GM12864 (cell line): Measurements from ENCODE around the gene SLC29A1.

ENCODE experiments used
- DNase-seq: peaks from one replicate; pipeline ENCODE4 v3.0.0-alpha.2; 2011; ENCODE audit warnings: low read depth
- H3K4me3 ChIP-seq: 2 replicates; pipeline ENCODE4 v1.5.1; 2011; ENCODE audit warnings: mild to moderate bottlenecking, low read depth, low read length, control low read depth
- TF ChIP-seq, protein P1 (sequence below): IDR thresholded peaks from 2 replicates; pipeline ENCODE4 v1.5.1; 2011; ENCODE audit warnings: low read depth, mild to moderate bottlenecking, moderate library complexity, low read length, control low read depth, inconsistent platforms; ENCODE audit errors: missing control alignments

The SLC29A1 gene

DNA sequence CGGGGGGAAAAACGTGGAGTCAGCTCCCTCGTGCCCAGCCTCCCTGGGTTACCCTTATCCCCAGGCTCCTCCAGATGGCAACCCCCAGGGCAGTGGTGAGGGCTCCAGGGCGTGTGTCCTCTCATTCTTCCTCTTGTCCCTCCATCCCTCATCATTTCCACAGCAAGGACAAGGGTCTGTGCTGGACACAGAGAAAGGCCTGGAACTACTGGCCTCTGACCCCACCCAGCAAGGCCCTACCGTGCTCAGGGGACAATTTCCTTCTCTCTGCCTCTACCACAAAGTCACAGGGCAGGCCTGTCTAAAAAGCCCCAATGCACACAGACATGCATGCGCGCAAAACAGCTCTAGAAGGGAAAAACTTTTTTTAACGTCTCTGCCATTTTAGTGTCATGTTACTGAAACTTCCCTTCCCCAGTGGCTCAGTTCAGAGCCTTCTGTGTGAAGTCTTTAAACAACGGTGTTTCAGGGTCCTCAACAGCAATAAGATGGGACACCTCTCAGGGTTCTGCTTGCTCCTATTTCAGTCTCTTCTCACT lies 35.0 kb downstream of the SLC29A1 start:
- TF ChIP-seq, protein P1, sequence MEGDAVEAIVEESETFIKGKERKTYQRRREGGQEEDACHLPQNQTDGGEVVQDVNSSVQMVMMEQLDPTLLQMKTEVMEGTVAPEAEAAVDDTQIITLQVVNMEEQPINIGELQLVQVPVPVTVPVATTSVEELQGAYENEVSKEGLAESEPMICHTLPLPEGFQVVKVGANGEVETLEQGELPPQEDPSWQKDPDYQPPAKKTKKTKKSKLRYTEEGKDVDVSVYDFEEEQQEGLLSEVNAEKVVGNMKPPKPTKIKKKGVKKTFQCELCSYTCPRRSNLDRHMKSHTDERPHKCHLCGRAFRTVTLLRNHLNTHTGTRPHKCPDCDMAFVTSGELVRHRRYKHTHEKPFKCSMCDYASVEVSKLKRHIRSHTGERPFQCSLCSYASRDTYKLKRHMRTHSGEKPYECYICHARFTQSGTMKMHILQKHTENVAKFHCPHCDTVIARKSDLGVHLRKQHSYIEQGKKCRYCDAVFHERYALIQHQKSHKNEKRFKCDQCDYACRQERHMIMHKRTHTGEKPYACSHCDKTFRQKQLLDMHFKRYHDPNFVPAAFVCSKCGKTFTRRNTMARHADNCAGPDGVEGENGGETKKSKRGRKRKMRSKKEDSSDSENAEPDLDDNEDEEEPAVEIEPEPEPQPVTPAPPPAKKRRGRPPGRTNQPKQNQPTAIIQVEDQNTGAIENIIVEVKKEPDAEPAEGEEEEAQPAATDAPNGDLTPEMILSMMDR = no peak
- no peak for DNase-seq
- peak overlapping the region; percentile 6; the same call in 1 of the 2 replicates for H3K4me3 ChIP-seq

DNA sequence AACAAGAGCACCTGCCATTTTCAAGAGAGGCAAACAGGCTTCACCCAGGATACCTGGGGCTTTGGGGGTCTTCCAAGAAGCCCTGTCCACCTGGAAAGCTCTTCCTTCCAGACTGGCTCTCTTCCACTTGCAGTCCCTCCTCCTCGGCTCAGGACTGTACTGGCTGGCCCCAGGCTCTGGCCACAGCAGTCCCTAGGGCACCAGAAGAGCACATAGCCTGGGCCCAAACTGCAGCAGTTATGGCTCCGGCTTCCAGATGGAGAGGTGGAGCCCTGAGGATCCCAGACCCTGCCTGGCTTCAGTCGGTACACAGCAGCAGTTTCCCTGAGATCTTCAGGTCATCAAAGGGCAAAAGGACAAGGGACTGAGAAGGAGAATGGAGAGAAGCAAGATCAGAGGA lies 35.5 kb downstream of the SLC29A1 start:
- no peak for DNase-seq
- peak overlapping the region; percentile 25; the same call in 1 of the 2 replicates for H3K4me3 ChIP-seq
- TF ChIP-seq, protein P1 = no peak

DNA sequence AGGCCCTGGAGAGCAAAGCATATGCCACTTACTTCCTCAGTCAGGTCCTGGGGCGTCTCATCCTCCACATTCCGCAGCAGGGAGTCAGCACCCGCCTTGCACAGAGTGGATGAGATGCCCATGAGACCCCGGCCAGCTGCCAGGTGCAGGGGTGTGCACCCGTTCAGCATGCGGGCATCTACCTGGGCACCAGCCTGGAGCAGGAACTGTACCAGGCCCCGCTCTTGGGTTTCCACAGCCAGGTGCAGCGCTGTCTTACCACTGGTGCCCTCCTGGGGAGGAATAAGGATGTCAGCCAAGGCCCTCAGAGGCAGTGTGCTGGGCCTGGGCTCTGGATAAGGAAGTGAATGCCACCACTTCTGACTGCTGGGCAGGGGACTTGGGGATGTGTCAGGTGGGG lies 36.6 kb downstream of the SLC29A1 start:
- TF ChIP-seq, protein P1 = no peak
- no peak for DNase-seq
- H3K4me3 ChIP-seq = peak overlapping the region; percentile 29

DNA sequence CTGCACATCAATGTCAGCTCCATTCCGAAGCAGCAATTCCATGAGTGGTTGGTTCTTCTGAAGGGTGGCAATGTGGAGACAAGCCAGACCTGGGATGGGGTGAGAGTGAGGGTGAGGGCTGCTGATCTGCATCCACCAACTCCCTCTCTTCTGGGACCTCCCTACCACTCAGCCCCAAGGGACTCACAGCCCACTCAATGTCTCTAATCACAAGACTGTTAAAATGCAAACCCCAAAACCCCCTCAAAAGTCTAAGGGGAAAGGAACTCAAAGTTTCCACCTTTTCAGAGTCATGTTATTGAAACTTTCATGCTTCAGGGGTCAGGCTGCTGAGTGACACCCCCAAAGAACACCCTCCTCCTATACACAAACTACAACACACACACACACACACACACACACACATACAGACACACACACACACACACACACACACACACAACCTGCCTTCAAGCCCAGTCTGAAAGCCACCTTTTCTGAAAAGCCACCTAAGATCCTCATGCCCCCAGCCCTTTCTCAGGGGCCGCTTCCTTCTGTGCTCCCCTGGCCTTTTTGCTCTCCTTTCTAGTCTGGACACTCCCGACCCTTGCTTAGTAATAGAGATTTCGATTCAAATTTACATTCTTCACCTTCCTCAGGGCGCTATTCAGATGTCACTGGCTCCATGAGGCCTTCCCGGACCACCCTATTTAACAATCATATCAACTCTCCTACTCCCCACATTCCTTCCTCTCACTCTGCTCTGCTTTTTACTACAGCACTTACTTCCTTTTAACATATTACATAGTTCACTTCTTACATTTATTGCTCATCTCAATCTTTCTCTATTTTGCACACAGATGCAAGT lies 37.3 kb downstream of the SLC29A1 start:
- H3K4me3 ChIP-seq = peak overlapping the region; percentile 94
- DNase-seq = no peak

DNA sequence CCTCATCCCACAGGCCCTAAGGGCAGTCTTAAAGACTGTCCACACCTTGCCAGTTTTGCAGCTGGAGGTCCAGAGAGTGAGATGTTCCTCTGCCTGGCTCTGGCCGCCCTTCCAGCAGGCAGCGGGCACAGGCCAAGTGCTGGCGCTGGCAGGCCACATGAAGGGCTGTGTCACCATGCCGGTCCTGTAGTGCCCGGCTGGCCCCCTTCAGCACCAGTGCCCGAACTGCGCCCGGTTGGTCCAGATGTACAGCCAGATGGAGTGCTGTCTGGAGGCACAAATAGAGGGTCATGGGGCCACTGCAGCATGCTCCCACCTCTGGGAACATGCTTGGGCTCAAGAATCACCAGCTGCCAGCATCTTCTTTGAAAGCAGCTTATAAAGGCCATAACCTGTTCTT lies 38.2 kb downstream of the SLC29A1 start:
- DNase-seq = no peak
- peak overlapping the region; percentile 94 for H3K4me3 ChIP-seq
- TF ChIP-seq, protein P1 = no peak

More for the DNA sequence above, 37.3 kb downstream of the SLC29A1 start:
- TF ChIP-seq, protein P1 = no peak

DNA sequence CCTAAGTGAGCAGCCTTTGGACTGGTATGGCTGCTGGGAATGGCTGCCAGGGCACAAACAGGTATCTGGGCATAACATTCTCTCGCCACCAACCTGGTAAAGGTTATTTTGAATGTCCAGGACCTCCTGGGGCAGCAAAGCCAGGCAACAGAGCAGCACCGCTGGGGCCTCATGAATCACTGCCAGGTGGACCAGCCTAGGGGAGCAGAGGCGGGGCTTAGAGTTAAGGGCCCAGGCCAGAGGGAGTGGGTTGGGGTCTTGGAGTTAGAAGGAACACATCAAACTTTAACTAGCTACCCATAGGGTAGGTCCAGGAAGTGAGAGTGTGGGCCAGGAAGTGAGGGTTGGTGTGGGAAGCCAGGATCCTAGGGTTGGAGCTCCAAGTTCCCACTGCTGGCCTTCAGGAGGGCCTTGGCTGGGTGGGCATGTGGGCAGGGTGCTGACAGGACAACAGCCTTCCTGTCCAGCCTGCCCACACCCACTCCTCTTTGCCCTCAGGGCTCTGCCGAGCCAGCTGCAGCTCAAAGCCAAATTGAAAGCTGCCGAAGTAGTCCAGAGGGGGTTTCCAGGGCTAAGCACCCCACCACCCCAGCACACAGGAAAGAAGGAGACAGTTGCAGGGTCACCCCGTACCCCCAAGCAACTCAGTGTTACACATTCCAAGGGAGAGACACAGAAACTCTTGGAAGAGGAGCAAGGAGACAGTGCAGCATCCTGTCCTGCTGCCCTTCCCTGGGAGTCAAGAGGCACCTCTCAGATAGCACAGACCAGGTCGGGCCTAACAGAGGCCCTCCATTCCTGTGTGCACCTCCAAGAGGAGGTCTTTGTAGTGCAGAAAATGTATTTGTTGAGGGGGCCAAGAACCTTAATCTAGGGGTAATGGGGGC lies 39.3 kb downstream of the SLC29A1 start:
- peak overlapping the region; percentile 94 for H3K4me3 ChIP-seq
- TF ChIP-seq, protein P1 = no peak
- DNase-seq = no peak
